AG09309 (cell line): ENCODE measurements around the gene GRK3.

Experiments
- DNase-seq: peaks from one replicate; pipeline ENCODE4 v3.0.0-alpha.2; 2010; ENCODE audit warnings: low read depth
- H3K4me3 ChIP-seq: 2 replicates; pipeline ENCODE4 v1.5.1; 2011; ENCODE audit warnings: mild to moderate bottlenecking, low read depth, low read length, moderate library complexity; ENCODE audit not compliant: control insufficient read depth
- TF ChIP-seq, protein P1 (sequence below): IDR thresholded peaks from 2 replicates; pipeline ENCODE4 v1.5.1; 2011; ENCODE audit warnings: mild to moderate bottlenecking, low read depth, low read length, inconsistent platforms; ENCODE audit not compliant: insufficient read depth, control insufficient read depth; ENCODE audit errors: missing control alignments

GRK3 gene

DNA sequence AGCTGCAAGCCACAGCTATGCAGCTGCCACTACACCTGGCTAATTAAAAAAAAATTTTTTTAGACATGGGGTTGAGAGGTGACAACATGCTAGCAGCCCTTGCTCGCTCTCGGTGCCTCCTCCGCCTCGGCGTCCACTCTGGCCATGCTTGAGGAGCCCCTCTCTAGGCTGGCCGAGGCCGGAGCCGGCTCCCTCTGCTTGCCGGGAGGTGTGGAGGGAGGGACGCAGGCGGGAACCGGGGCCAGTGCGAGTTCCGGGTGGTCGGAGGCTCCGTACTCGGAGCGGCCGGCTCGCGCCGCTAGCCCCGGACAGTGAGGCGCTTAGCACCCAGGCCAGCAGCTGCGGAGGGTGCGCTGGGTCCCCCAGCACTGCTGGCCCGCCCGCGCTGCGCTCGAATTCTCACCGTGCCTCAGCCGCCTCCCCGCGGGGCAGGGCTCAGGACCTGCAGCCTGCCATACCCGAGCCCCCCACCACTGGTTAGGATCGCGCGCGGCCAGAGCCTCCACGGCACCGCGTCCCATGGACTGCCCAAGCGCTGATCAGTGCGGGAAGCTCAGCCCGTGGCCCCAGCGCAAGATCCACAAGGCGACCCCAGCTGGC, 188.2 kb downstream of the GRK3 start:
- TF ChIP-seq, protein P1, sequence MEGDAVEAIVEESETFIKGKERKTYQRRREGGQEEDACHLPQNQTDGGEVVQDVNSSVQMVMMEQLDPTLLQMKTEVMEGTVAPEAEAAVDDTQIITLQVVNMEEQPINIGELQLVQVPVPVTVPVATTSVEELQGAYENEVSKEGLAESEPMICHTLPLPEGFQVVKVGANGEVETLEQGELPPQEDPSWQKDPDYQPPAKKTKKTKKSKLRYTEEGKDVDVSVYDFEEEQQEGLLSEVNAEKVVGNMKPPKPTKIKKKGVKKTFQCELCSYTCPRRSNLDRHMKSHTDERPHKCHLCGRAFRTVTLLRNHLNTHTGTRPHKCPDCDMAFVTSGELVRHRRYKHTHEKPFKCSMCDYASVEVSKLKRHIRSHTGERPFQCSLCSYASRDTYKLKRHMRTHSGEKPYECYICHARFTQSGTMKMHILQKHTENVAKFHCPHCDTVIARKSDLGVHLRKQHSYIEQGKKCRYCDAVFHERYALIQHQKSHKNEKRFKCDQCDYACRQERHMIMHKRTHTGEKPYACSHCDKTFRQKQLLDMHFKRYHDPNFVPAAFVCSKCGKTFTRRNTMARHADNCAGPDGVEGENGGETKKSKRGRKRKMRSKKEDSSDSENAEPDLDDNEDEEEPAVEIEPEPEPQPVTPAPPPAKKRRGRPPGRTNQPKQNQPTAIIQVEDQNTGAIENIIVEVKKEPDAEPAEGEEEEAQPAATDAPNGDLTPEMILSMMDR = no peak
- no peak for DNase-seq
- H3K4me3 ChIP-seq = no peak overlapping the region

- DNase-seq = no peak
Observed at GRCh38 chr22:25753252-25753651, 188.8 kb downstream of the GRK3 start.

DNA sequence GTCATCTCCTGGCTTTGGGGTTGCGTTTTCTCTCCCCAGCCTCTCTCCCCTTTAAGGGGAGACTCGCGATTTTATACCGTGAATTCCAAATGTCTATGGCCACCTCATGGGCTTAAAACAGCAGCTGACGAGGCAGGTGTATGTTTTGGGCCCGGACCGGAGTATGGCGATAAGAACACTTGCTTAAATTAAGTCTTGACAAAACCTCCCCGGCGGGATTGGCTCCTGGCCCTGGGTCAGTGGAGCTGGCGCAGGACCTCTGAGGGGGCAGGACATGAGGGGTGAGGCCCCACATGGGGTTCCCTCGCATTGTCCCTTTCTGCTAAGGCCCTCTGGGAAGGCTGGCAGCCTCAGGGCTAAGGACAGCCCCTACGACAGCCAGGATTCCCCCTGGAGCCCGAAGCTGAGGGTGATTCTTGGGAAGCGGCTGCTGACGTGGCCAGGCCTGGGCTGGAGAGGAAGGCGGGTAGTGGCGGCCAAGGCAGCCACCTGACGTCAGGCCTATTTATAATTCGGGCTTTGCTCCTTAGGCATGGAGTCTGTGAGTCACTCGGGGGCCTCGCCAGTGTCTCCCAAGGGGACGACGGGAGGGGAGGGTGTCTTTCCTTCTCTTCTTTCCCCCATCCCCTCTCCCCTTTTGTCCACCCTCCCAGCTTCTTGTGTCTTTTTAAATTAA, 190.2 kb downstream of the GRK3 start:
- peak; percentile 77 for DNase-seq
- TF ChIP-seq, protein P1 = no peak
- no peak overlapping the region for H3K4me3 ChIP-seq

More at GRCh38 chr22:25753252-25753651, 188.8 kb downstream of the GRK3 start:
- TF ChIP-seq, protein P1 = no peak
- H3K4me3 ChIP-seq = no peak overlapping the region

DNA sequence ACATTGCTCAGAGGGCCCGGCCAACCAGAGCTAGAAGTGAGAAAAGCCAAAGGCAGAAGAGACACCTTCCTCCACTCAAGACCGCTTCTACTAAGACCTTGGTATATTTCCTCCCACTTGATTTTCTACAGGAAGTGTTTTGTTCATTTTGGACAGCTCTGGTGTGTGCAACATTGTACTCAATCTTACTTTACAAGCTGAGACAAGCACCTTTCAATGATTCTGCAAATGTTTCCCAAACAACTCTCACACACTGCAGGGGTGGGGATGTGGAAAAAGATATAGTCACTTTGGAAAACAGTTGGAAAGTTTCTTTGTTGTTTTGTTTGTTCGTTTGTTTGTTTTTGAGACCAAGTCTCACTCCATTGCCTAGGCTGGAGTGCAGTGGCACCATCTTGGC, 193.2 kb downstream of the GRK3 start:
- TF ChIP-seq, protein P1 = no peak

GRCh38 chr22:25758316-25758715, 193.8 kb downstream of the GRK3 start:
- TF ChIP-seq, protein P1 = no peak

More for the DNA sequence above, 193.2 kb downstream of the GRK3 start:
- no peak overlapping the region for H3K4me3 ChIP-seq
- no peak for DNase-seq

DNA sequence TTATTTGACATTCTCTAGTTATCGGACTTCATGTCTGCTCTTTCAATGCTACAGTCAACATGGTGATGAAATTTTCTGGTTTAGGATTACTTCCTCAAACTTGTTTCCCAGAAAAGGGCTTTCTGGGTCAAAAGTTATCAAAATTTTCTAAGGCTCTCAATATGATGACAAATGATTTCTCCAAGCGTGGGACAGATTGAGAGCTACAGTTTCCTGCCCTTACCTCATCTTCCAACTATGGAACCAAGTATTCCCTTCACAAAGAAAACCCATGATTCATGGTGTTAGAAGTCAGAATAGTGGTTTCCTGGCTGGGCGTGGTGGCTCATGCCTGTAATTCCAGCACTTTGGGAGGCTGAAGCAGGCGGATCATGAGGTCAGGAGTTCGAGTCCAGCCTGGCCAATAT, 195.4 kb downstream of the GRK3 start:
- H3K4me3 ChIP-seq = no peak overlapping the region
- TF ChIP-seq, protein P1 = no peak
- peak; percentile 94 for DNase-seq

More at GRCh38 chr22:25758316-25758715, 193.8 kb downstream of the GRK3 start:
- DNase-seq = no peak
- H3K4me3 ChIP-seq = no peak overlapping the region
